ENCODE measurements around the gene ITGAL.
"Not testable (repeated sequence)": the region's sequence is repeated elsewhere in the genome, so short reads cannot be mapped to it uniquely, and the experiment has no call there.

The ITGAL gene

DNA sequence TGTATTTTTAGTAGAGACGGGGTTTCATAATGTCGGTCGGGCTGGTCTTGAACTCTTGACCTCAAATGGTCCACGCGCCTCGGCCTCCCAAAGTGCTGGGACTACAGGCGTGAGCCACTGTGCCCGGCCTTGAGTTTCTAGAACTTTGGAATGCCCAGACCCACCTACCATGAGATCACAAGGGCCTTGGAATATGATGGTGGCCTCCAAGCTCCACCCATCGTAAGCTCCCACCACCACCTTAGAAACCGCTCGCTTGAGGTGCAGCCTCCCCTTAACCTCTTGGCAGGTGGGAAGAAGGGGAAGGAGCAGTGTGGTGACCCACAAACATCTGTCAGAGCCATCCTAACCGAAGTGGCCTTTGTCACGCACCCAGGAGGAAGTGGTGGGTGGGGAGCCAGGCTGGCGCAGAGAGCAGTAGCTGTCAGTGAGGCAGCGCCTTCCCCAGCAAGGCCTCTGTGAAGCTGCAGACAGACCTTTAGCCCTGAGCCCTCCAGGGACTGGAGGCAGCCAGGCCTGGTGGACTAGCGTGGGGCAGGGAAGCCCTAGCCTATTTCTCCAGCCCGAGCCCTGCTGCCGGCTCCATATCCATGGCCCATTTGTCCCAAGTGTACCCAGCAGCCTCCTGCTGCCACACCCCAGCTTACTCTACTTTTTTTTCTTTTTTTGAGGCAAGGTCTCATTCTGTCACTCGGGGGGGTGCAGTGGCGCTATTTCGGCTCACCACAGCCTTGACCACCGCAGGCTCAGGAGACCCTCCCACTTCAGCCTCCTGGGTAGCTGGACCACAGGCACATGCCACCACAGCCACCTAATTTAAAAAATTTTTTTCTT lies 13.8 kb upstream of the ITGAL start:
- no peak for FAIRE-seq

DNA sequence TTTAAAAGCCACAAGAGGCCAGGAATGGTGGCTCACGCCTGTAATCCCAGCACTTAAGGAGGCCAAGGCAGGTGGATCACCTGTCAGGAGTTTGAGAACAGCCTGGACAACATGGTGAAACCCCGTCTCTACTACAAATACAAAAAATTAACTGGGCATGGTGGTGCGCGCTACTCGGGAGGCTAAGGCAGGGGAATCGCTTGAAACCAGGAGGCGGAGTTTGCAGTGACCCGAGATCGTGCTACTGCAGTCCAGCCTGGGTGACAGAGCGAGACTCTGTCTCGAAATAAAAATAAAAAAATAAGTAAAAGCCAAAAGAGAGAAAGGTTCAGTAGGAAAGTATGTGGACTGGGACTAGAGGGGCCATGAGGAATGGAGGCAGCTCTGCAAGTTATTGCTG lies 13.1 kb upstream of the ITGAL start:
- no peak for FAIRE-seq

DNA sequence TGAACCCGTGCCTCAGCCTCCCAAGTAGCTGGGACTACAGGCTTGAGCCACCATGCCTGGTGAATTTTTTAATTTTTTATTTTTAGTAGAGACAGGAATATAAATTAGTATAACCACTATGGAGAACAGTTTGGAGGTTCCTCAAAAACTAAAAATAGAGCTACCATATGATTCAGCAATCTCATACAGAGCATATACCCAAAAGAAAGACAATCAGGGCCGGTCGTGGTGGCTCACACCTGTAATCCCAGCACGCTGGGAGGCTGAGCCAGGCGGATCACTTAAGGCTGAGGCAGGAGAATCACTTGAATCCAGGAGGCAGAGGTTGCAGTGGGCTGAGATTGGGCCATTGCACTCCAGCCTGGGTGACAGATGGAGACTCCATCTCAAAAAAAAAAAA lies 11.1 kb upstream of the ITGAL start:
- not testable (repeated sequence) for FAIRE-seq

DNA sequence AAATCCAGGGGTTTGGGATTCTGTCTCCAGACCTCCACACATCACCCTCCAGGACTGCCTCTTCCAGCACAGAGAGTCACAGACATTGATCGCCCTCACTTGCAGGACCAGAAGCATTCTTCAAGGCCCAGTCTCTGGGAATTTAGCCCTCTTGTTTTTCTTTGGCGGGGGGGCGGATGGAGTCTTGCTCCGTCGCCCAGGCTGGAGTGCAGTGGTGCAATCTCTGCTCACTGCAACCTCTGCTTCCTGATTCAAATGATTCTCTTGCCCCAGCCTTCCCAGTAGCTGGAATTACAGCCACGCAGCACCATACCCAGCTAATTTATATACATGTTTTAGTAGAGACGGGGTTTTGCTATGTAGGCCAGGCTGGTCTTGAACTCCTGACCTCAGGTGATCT lies 8.5 kb upstream of the ITGAL start:
- no peak for FAIRE-seq

DNA sequence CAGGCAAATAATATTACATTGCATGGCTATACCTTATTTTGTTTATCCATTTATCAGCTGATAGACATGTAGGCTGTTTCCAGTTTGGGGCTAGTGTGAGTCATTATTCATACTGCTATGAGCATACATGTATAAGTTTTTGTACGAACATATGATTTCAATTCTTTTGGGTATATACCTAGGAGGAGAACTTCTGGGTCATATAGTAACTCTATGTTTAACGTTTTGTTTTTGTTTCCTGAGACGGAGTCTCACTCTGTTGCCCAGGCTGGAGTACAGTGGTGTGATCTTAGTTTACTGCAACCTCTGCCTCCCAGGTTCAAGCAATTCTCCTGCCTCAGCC lies 2.4 kb upstream of the ITGAL start:
- no peak for FAIRE-seq

DNA sequence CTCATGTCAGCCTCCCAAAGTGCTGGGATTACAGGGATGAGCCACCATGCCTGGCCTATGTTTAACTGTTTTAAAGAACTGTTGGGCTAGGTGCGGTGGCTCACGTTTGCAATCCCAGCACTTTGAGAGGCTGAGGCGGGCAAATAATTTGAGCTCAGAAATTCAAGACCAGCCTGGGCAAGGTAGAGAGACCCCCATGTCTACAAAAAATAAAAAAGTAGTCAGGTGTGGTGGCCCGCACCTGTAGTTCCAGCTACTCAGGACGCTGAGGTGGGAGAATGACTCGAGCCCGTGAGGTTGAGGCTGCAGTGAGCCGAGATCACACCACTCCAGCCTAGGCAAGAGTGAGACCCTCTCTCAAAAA lies 1.9 kb upstream of the ITGAL start:
- no peak for FAIRE-seq

DNA sequence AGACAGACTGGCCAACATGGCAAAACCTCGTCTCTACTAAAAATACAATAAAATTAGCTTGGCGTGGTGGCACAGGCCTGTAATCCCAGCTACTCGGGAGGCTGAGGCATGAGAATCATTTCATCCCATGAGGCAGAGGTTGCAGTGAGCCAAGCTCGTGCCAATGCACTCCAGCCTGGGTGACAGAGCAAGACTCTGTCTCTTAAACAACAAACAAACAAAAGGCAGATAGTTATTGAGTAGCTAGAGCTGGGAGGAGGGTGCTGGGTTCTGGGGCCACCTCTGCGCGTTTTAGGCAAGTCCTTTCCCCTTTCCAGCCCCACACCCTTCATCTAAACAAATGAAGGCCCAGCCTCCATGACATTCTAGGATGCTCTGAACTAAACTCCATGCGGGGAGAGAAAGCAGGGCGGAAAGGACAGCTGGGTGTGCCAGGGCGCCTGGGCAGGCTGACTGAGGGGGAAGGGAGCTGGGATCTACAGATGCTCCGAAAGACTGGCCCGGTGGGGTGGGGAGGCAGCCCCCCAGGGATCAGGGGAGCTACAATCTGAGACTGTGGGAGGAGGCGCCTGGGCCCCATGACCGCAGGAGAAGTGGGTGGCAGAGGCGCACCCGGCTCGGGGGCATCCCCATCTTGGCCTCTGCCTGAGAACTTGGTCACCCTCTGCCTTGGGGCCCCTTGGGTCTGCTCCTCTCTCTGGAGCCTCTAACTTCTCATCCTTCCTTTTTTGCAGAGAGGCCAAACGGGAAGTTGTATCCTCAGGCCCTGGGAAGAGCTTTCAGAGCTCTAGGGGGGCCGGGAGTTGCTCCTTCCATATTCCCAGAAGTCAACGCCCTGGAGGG lies 910 bp downstream of the ITGAL start:
- no peak for FAIRE-seq

DNA sequence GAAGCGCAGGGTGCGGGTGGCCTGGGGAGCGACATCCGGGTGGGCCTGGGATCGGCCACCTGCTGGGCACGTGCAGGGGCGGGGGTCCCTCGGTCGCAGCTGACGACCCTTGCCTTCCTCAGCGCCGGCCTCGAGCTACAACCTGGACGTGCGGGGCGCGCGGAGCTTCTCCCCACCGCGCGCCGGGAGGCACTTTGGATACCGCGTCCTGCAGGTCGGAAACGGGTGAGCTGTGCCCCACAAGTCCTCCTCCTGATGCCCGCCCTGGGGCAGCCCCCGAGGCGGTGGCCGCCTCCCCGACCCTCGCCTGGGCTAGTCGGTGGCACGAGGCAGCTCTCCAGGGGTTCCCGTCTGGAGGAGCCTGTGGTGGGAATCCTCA lies 1.5 kb downstream of the ITGAL start:
- no peak for FAIRE-seq

DNA sequence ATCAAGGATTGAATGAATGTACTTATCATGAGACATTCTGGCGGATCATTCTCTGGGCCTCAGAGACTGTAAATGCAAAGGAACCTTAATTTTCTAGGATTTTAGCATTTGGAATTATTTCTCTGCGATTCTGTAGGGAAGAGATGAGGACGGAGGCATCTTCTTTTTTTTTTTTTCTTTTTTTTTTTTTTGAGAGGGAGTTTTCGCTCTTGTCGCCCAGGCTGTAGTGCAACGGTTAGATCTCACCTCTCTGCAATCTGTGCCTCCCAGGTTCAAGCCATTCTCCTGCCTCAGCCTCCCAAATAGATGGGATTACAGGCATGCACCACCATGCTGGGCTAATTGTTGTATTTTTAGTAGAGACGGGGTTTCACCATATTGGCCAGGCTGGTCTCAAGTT lies 2.1 kb downstream of the ITGAL start:
- FAIRE-seq = no peak

DNA sequence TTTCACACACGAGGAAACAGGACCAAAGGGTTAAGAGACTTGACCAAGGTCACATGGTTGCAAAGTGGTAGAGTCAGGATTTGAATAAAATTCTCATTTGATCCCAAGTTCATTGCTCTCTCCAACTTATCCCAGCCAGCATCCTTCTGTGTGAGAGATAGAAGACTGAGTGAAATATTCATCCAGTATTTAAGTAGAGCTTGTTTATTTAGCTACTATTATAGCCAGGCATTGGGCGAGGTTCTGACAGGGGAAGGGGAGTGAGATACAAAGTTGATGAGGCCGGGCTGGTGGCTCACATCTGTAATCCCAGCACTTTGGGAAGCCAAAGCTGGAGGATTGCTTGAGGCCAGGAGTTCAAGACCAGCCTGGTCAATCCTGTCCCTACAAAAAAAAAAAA lies 4.4 kb downstream of the ITGAL start:
- FAIRE-seq = no peak

DNA sequence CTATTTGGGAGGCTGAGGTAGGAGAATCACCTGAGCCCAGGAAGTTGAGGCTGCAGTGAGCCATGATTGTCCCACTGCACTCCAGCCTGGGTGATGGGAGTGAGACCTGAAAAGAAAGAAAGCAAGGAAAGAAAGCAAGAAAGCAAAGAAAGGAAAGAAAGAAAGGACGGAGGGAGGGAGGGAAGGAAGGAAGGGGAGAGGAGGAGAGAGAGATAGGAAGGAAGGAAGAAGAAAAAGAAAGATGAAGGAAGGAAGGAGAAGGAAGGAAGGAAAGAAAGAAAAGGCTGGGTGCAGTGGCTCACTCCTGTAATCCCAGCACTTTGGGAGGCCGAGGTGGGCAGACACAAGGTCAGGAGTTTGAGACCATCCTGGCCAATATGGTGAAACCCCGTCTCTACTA lies 5.2 kb downstream of the ITGAL start:
- not testable (repeated sequence) for FAIRE-seq

DNA sequence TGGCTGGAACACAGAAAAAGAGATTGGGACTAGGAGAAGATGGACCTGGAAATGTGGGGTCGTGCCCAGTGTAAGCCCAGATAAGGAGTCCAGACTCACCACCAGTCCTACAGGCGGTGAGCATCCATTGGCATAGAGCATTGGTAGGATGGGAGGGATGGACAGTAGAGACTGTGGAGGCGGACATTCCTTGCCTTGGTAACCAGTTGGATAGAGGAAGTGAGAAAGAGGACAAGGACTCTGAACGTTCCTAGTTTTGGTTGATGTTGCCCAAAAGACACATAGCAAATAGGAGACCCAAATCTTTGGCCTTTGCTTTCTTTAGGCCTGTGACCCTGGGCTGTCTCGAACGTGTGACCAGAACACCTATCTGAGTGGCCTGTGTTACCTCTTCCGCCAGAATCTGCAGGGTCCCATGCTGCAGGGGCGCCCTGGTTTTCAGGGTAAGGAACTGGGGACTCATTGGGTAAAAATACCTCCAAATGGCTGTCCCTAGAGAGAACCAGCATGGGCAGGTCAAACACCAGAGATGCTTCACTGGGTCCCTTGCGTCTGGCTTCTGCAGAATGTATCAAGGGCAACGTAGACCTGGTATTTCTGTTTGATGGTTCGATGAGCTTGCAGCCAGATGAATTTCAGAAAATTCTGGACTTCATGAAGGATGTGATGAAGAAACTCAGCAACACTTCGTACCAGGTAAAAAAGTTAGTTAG lies 6.4 kb downstream of the ITGAL start:
- no peak for FAIRE-seq

DNA sequence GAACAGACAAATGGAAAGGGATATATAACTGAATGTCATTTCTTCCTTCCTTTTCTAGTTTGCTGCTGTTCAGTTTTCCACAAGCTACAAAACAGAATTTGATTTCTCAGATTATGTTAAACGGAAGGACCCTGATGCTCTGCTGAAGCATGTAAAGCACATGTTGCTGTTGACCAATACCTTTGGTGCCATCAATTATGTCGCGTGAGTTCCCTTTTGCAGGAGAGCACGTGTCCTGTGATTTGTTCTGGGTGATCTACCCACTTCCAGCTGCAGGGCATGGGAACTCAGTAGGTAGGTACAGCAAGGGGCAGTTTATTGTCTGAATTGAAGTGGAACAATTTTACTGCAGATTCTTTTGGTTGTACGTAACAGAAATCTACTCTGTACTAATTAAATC lies 8.8 kb downstream of the ITGAL start:
- FAIRE-seq = no peak

DNA sequence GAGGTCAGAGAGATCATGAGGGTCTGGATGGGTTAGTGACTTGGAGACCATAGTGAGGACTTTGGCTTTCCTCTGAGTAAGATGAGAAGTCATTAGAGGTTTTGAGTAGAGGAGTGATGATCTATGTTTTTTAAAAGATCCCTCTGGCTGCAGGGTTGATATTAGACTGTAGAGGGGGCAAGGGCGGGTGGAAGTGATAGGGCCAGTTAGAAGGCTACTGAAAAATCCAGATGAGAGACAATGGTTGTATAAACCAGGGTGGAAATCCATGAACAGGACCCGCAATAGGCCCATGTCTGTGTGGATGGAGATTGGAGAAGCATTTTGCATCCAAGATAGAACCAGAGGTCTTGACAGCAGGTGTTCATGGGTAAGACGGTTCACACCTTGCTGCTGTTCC lies 9.8 kb downstream of the ITGAL start:
- no peak for FAIRE-seq

DNA sequence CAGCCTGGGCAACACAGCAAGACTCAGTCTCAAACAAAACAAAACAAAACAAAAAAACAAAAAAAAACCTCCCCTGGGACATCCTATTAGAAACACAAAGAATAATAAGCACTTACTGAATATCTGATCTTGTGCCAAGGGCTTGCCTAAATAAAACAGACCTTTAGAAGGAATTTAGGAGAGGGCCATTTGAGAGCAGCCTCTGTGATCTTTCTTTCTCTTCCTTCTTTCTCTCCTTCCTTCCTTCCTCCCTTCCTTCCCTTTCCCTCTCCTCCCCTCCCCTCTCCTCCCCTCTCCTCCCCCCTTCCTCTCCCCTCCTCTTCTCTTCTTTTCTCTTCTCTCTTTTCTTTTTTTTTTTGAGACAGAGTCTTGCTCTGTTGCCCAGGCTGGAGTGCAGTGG lies 12.3 kb downstream of the ITGAL start:
- FAIRE-seq = no peak

DNA sequence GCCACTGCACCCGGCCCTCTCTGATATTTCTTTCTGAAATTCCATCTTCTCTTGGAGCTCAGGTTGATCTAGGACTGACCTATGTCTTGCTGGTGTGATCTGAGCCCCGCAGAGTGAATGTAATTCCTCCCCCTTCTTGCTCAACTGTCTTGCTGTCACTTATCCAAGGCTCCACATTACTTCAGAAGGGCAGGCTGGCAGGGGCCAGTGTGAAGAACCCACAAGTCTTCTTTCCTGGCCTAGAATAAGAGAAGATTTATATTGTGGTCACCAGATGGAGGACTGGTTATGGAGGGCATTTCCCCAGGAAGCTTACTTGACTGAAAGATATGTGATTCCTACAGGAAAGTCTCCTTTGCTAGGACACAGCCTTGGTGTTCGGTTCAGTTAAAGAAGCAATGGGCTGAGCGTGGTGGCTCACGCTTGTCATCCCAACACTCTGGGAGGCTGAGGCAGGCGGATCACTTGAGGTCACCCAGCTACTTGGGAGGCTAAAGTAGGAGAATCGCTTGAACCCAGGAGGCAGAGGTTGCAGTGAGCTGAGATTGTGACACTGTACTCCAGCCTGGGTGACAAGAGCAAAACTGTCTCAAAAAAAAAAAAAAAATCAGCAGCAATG lies 13.4 kb downstream of the ITGAL start:
- FAIRE-seq = no peak

DNA sequence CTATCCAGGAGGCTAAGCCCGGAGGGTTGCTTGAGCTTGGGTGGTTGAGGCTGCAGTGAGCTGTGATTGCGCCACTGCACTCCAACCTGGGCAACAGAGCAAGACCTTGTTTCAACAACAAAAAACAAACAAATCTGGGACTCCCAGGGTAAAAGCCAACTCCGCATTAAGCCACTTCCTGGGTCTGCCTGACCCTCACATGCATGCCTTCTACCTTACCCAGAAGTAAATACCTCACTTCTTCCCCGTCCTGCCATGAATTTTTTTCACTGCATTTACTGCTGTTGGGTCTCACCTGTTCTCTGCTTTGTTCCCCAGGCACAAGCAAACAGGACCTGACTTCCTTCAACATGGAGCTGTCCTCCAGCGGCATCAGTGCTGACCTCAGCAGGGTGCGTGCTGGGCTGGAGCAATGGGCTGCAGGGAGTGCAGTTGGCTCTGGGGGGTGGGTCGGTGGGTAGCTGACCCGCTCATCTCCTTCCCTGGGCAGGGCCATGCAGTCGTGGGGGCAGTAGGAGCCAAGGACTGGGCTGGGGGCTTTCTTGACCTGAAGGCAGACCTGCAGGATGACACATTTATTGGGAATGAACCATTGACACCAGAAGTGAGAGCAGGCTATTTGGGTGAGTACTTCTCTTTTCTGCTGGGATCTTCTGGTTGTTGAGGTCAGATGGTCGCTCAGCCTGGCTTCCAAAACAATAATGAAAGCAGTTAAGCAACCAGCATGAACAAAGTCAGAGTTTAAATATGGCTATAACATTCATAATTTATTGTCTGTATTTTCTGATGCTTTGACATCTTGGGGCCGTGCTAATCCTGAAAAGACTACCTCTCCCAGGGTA lies 16.4 kb downstream of the ITGAL start:
- FAIRE-seq = no peak

DNA sequence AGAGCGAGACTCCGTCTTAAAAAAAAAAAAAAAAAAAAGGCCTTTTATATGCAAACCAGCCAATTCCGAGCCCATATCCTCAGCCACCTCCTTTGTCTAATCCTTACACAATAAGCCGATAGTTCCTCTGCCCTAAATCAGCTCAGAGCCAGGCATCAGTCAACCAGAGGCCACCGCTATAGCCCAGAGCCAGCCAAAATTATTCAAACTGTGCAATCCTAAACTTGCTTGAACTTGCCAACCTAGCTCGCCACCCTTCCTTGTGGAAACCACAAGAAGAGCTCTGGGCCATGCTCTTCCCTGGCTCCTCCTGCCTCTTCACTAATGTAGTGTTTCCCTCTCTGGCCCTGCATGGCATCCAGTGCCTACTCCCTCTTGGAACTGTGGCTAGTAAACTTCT lies 17.7 kb downstream of the ITGAL start:
- FAIRE-seq = no peak

DNA sequence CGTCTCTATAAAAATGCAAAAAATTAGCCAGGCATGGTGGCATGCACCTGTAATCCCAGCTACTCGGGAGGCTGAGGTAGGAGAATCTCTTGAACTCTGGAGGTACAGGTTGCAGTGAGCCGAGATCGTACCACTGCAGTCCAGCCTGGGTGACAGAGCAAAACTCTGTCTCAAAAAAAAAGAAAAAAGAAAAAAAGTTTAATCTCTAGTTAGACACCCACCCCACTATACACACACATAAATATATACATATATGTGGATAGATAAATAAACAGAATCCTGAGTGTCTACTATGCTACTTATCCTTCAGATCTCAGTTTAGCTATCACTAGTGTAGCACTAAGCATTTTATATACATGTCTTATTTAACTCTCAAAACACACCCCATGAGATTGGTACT lies 18.7 kb downstream of the ITGAL start:
- FAIRE-seq = no peak

DNA sequence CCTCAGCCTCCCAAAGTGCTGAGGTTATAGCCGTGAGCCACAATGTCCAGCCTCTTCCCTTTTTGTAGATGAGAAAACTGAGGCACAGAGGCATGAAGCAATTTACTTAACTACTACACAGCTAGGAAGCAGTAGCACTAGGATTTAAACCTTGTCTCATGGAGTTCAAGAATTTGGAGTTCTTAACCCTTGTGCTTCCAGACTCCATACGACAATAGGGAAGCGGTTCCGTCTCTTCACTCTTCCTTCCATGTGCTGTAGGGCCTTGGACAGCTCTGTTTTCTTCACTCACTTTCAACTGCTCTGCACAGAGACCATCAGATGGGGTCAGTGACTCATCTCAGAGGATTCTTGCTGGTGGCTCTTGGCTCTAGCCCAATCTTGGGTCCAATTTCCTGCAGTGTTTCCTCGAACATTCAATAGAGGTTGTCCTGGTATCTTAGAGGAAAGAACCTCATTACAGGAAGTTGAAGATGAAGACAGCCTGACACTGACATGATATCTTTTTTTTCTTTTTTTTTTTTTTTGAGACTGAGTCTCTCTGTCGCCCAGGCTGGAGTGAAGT lies 19.3 kb downstream of the ITGAL start:
- FAIRE-seq = no peak

DNA sequence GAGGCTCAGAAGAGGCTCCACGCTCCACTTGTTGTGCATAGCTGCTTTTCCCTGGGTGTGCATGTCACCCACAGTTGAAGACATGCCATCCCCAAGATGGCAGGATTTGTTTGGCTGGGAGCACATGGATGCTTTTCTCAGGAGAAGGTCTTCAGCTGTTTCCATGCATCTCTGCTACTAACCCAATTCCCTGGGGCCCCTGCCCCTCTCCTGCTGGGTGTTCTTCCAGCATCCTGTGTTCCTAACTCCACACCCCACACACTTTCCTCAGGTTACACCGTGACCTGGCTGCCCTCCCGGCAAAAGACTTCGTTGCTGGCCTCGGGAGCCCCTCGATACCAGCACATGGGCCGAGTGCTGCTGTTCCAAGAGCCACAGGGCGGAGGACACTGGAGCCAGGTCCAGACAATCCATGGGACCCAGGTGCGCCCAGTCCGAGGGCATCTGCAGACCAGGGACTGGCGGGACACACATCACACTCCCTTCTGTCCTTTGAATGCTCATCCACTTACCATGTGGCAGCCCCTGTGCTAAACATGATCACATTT lies 21.5 kb downstream of the ITGAL start:
- FAIRE-seq = no peak

DNA sequence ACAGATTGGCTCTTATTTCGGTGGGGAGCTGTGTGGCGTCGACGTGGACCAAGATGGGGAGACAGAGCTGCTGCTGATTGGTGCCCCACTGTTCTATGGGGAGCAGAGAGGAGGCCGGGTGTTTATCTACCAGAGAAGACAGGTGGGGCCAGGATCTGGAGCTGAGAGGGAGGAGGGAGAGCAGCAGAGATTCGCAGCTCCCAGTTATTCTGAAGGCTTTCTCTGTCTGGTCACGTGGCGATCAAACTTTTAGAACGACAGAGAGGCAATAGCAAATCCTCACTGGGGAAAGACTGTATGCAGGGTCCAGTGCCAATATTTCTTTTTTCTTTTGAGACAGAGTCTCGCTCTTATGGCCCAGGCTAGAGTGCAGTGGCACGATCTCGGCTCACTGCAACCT lies 22.2 kb downstream of the ITGAL start:
- FAIRE-seq = no peak

Measured in TTC549 (cell line).